Stimulated activated naive CD8-positive, alpha-beta T cell treated with anti-CD3 and anti-CD28 coated beads, Interleukin-15, Interleukin-2, amounts not matched to agents 100 ng/mL and 50 ng/mL, for 24 hours (primary cell): ENCODE results near the gene TMEM11.

ENCODE experiments used
- H3K27ac Mint-ChIP-seq: one replicate; pipeline ENCODE4 v1.8.0; 2021; ENCODE audit warnings: mild to moderate bottlenecking, mixed read lengths
- H3K27me3 Mint-ChIP-seq: one replicate; pipeline ENCODE4 v1.8.0; 2021; ENCODE audit warnings: mixed read lengths
- H3K36me3 Mint-ChIP-seq: one replicate; pipeline ENCODE4 v1.8.0; 2021; ENCODE audit warnings: low read depth, mixed read lengths
- H3K4me1 Mint-ChIP-seq: one replicate; pipeline ENCODE4 v1.8.0; 2021; ENCODE audit warnings: low read depth, mixed read lengths
- H3K4me3 Mint-ChIP-seq: one replicate; pipeline ENCODE4 v1.8.0; 2021; ENCODE audit warnings: mild to moderate bottlenecking, mixed read lengths
- H3K9me3 Mint-ChIP-seq: one replicate; pipeline ENCODE4 v1.8.0; 2021; ENCODE audit warnings: mixed read lengths

Gene TMEM11

DNA sequence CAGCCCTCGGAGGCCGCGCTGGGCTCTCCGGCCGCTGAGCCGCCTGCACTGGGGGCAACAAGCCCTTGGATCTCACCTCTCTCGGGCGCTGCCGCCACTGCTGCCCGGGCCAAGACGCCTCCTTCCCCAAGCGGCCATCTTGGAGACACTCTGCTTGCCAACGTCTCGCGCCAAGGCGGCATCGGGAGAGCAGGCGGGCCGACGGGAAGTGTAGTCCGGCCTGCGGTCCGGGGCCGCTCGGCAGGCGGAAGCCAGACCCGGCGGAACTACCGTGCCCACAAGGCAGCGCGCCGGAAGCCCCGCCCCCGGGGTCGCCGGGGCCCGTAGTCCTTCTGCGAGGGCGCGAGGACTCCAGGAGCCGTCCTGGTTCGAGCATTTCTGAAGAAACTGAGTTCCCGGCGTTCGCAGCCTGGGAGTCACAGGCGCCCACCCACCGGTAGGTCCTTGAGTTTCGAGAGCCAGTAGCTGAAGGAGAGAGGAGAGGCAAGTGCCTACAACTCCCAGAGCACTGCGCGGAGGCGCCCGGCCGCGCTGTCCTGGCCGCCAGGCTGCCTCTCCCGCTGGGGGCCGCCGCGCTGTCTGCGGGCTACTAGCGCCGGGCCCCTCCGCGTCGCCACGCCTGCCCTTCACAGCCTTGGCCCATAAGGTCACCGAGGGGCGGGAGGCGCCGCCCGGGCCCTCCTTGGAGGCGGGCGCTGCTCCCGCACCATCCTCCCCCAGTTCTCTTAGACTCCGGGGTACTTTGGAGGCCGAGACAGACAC is at the start of gene TMEM11:
Gene TMEM11 (minus strand): TSS at position 147 of the 762 bp plus-strand sequence. CDS start 9 bp downstream, at position 138.
- Mint-ChIP-seq H3K36me3 (peaks cover 25% of the 10 kb centered on the region), H3K4me1 (peaks cover 71% of the 10 kb centered on the region), H3K4me3 (peak within 1 kb of the TSS; percentile 97), H3K27ac (peak within 1 kb of the TSS; percentile 92), H3K27me3 (no peaks in the 10 kb centered on the region), H3K9me3 (no peaks in the 10 kb centered on the region)

DNA sequence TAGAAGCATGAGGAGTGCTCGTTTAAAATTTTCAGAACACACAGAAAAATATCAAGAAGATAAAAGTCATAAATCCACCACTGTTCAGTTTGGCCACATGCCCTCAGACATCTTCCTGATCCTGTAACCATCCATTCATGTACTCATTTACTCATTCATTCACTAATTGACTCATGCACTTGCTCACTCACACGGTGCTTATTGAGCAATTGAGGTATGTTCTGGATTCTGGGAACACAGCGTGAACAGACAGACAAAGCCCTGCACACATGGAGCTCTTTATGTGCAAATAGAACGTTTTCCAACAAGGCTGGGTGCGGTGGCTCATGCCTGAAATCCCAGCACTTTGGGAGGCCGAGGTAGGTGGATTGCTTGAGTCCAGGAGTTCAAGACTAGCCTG is 49.4 kb upstream of the TMEM11 start:
- H3K27me3 Mint-ChIP-seq, result no peaks in the 10 kb centered on the region
- H3K4me3 Mint-ChIP-seq, result no peak overlapping the region

DNA sequence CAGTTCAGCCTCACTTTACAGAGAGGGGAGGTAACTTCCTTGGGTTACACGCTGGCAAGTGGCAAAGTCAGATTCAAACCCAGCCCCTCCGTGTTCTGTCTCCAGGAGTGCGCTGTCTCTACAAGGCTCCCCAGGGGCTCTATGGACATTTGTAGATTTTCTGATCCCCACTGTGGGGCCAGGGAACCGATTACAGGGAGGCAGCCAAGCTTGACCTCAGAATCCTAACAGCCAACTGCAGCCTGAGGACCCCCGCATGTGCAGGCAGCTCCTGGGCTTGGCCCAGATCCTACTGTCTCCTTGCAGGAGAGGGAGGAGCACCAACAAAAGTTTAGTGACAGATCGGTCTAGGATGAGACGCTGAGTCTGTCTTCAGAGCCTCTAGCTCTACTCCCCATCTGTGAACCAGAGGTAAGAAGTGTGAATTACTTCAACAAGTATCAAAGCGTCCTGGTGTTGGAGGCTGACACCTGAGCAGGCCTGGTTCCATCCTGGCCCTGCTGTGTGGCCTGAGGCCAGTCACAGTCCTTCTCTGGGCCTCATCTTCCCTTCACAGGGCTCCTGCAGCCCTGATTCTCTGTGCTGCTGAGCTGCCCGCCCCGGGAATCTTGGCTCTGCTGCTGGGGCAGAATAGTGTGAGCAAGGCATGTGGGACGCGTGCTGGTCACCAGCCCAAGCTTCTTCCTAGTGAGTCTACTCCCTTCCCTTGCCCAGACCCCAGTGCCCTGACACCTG is 48.5 kb upstream of the TMEM11 start:
- peaks cover 4% of the 10 kb centered on the region for H3K4me1 Mint-ChIP-seq

More for the DNA sequence above, 49.4 kb upstream of the TMEM11 start:
- Mint-ChIP-seq H3K36me3 (no peaks in the 10 kb centered on the region), H3K27ac (no peak overlapping the region), H3K4me1 (peaks cover 14% of the 10 kb centered on the region), H3K9me3 (no peaks in the 10 kb centered on the region)

GRCh38 chr17:21258593-21258992 is 44.6 kb upstream of the TMEM11 start:
- Mint-ChIP-seq H3K4me1 (peaks cover 7% of the 10 kb centered on the region), H3K4me3 (no peak overlapping the region), H3K9me3 (no peaks in the 10 kb centered on the region), H3K36me3 (no peaks in the 10 kb centered on the region), H3K27me3 (no peaks in the 10 kb centered on the region), H3K27ac (no peak overlapping the region)

More for the DNA sequence above, 48.5 kb upstream of the TMEM11 start:
- Mint-ChIP-seq H3K27ac (no peak overlapping the region), H3K27me3 (no peaks in the 10 kb centered on the region), H3K9me3 (no peaks in the 10 kb centered on the region), H3K36me3 (no peaks in the 10 kb centered on the region), H3K4me3 (no peak overlapping the region)

- peaks cover 13% of the 10 kb centered on the region for H3K4me1 Mint-ChIP-seq
- peak overlapping the region; percentile 80 for H3K4me3 Mint-ChIP-seq
- H3K27ac Mint-ChIP-seq, result no peak overlapping the region
- no peaks in the 10 kb centered on the region for H3K9me3 Mint-ChIP-seq
- H3K36me3 Mint-ChIP-seq, result no peaks in the 10 kb centered on the region
- no peaks in the 10 kb centered on the region for H3K27me3 Mint-ChIP-seq
Observed at GRCh38 chr17:21253646-21254441, 39.9 kb upstream of the TMEM11 start.

DNA sequence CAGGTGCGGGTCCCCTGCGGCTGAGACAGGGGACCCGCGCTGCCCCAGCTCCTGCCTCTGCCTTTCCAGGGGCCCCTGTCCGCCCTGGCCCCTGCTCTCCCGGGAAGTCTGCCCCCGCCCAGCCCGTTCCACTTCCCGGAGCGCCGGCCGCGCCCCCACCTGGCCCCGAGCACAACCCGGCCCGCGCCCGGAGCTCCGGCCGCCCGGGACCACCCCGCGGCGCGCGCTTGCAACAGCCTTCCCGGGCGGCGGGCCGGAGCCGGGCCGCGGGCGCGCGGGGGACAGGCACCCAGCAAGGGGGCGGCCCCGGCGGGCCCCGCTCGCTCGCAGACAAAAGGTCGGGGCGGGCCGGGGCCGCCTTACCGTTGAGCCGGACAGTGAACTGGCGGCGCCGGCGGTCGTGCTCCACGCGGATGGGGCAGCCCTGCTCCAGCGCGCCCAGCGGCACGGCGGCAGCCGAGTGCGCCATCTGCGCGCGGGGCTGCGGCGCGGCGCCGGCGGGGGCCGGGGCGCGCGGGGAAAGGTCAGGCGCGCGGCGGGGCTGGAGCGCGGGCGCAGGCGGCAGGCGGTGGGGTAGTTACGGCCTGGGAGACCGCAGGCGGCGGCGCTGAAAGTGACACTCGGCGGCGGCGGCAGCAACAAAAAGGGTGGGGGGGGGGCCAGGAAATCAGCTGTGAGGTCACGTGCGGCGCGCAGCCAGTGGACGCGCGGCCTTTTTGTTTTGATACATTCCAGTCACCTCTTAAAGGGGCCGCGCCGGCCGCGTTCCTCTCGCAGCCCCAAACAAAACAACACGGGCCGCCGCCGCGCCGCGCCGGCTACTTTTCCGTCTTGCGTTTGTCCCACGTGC is 39.1 kb upstream of the TMEM11 start, which contains the start of gene NATD1:
Gene NATD1 (minus strand): TSS at position 615 of the 850 bp plus-strand sequence. CDS start 146 bp downstream, at position 469.
- Mint-ChIP-seq H3K9me3 (no peaks in the 10 kb centered on the region), H3K4me3 (peak within 1 kb of the TSS; percentile 80), H3K4me1 (peaks cover 13% of the 10 kb centered on the region), H3K27me3 (no peaks in the 10 kb centered on the region), H3K36me3 (no peaks in the 10 kb centered on the region), H3K27ac (peak within 1 kb of the TSS; percentile 11)

DNA sequence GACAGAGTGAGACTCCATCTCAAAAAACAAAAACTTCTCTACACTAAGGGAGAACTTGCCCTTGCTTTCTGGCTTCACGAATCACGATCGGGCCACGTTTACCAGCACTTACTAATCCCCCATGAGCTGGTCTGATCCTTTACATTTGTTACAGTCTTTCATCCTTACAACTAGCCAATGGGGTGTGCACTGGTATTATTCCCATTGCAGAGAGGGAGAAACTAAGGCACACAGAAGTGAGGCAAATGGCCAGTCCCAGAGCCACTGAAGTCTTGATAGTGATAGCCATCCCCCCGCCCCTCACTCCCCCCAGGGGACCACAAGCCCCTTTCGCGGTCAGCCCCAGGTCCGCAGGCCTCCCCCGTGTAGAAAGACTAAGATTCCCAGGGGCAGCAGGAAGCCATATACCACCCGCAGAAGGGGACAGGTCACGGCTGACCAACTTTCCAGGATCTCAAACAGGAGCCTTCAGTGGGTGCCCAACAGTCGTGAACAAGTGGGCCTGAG is 38.4 kb upstream of the TMEM11 start:
- peak overlapping the region; percentile 65 for H3K4me3 Mint-ChIP-seq
- H3K4me1 Mint-ChIP-seq, result peaks cover 13% of the 10 kb centered on the region
- H3K27ac Mint-ChIP-seq, result peak overlapping the region; percentile 11
- H3K27me3 Mint-ChIP-seq, result no peaks in the 10 kb centered on the region
- H3K36me3 Mint-ChIP-seq, result no peaks in the 10 kb centered on the region
- no peaks in the 10 kb centered on the region for H3K9me3 Mint-ChIP-seq

- Mint-ChIP-seq H3K9me3 (no peaks in the 10 kb centered on the region), H3K4me3 (peak overlapping the region; percentile 10), H3K27ac (no peak overlapping the region), H3K4me1 (peaks cover 13% of the 10 kb centered on the region), H3K27me3 (no peaks in the 10 kb centered on the region), H3K36me3 (no peaks in the 10 kb centered on the region)
Observed at GRCh38 chr17:21251337-21252010, 37.5 kb upstream of the TMEM11 start.

DNA sequence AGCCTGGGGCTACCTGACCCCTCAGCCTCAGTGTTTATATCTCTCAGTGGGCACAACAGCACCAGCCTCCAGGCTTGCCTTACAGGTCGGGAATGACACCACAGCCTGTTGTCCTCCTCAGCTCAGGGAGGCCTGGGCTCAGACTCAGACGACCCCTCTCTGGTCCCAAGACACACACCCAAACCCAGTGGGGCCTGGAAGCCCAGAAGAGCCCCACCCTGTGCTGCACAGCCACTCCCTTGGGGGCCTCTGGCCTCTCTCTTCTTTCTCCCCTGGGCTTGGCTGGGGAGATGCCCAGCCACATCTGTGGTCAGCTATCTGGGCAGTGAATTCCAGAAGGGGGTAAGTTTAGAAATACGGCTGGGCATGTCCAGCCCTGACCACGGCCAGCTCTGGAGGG is 36.9 kb upstream of the TMEM11 start:
- H3K4me3 Mint-ChIP-seq, result no peak overlapping the region
- no peak overlapping the region for H3K27ac Mint-ChIP-seq
- H3K36me3 Mint-ChIP-seq, result no peaks in the 10 kb centered on the region
- H3K27me3 Mint-ChIP-seq, result no peaks in the 10 kb centered on the region
- H3K9me3 Mint-ChIP-seq, result no peaks in the 10 kb centered on the region
- H3K4me1 Mint-ChIP-seq, result peaks cover 13% of the 10 kb centered on the region

DNA sequence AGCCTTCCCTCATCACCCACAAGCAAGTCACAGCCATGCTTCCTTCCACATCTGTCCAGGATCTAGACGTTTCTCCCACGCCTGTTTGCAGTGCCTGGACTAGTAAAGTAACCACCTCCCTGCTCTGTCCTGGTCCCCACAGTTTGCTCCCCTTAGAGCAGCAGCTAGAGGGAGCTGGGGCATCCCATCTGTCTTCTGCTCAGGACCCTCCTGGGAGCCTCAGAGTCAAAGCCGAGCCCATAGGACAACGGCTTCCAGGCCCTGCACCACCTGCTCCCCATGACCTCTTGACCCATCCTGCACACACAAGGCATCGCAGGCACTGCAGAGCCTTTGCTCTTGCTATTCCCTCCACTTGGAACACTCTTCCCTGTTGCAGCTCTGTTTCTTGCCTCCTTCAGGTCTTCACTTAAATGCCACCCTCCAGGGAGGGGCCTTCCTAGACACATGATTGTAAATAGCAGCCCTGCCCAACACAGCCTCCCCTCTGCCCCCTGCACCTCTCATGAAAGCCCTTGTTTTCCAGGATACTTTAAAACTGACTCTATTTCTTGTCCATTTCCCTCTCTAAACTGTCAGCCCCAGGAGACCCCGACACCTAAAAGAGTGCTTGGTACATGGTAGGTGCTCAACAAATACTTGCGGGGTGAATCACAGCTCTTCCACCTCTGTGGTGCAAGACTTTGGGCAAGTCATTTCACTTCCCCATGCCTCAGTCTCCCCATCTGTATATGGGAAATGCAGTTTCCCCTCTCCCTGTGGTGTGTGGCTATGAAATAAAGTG is 36.2 kb upstream of the TMEM11 start:
- Mint-ChIP-seq H3K4me3 (no peak overlapping the region), H3K4me1 (peaks cover 13% of the 10 kb centered on the region), H3K36me3 (no peaks in the 10 kb centered on the region), H3K27ac (no peak overlapping the region), H3K9me3 (no peaks in the 10 kb centered on the region), H3K27me3 (no peaks in the 10 kb centered on the region)

GRCh38 chr17:21249086-21249795 is 35.3 kb upstream of the TMEM11 start:
- Mint-ChIP-seq H3K9me3 (no peaks in the 10 kb centered on the region), H3K27me3 (no peaks in the 10 kb centered on the region), H3K4me1 (peaks cover 12% of the 10 kb centered on the region), H3K36me3 (no peaks in the 10 kb centered on the region), H3K4me3 (no peak overlapping the region), H3K27ac (no peak overlapping the region)

DNA sequence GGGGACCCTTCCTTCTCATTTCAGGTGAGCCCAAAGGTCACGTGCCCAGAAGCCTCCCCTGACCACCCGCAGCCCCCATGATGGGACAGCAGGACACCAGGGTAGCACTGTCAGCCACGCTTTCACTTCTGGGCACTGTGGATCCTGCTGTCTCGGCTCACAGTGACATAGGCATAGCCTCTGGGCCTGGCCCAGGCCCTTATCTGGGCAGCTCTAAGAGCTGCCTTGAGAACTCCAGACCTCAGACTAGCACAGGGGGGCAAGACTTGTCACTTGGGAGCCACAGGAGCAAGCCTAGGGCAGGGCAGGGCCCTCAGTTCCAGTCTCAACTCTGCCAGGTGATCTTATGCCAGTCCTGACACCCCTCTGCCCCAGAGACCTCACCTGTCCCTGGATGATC is 34.5 kb upstream of the TMEM11 start:
- H3K36me3 Mint-ChIP-seq, result no peaks in the 10 kb centered on the region
- no peak overlapping the region for H3K27ac Mint-ChIP-seq

More for the DNA sequence above, 34.5 kb upstream of the TMEM11 start:
- Mint-ChIP-seq H3K27me3 (no peaks in the 10 kb centered on the region), H3K4me3 (no peak overlapping the region), H3K9me3 (no peaks in the 10 kb centered on the region), H3K4me1 (peaks cover 5% of the 10 kb centered on the region)
